ENCODE data around the gene NFKBIE.

DNA sequence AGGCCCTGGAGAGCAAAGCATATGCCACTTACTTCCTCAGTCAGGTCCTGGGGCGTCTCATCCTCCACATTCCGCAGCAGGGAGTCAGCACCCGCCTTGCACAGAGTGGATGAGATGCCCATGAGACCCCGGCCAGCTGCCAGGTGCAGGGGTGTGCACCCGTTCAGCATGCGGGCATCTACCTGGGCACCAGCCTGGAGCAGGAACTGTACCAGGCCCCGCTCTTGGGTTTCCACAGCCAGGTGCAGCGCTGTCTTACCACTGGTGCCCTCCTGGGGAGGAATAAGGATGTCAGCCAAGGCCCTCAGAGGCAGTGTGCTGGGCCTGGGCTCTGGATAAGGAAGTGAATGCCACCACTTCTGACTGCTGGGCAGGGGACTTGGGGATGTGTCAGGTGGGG lies 5.3 kb downstream of the NFKBIE start:
- TF ChIP-seq, protein P1, sequence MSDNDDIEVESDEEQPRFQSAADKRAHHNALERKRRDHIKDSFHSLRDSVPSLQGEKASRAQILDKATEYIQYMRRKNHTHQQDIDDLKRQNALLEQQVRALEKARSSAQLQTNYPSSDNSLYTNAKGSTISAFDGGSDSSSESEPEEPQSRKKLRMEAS (IDR thresholded peaks at IDR 0.05), result no peak
- no peak for TF ChIP-seq NFIC (IDR thresholded peaks at IDR 0.05)
- no peak for TF ChIP-seq EP300 (IDR thresholded peaks at IDR 0.05; ENCODE audit: borderline replicate concordance)
- TF ChIP-seq, protein P2, sequence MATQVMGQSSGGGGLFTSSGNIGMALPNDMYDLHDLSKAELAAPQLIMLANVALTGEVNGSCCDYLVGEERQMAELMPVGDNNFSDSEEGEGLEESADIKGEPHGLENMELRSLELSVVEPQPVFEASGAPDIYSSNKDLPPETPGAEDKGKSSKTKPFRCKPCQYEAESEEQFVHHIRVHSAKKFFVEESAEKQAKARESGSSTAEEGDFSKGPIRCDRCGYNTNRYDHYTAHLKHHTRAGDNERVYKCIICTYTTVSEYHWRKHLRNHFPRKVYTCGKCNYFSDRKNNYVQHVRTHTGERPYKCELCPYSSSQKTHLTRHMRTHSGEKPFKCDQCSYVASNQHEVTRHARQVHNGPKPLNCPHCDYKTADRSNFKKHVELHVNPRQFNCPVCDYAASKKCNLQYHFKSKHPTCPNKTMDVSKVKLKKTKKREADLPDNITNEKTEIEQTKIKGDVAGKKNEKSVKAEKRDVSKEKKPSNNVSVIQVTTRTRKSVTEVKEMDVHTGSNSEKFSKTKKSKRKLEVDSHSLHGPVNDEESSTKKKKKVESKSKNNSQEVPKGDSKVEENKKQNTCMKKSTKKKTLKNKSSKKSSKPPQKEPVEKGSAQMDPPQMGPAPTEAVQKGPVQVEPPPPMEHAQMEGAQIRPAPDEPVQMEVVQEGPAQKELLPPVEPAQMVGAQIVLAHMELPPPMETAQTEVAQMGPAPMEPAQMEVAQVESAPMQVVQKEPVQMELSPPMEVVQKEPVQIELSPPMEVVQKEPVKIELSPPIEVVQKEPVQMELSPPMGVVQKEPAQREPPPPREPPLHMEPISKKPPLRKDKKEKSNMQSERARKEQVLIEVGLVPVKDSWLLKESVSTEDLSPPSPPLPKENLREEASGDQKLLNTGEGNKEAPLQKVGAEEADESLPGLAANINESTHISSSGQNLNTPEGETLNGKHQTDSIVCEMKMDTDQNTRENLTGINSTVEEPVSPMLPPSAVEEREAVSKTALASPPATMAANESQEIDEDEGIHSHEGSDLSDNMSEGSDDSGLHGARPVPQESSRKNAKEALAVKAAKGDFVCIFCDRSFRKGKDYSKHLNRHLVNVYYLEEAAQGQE (IDR thresholded peaks at IDR 0.05; ENCODE audit: low read depth), result no peak
- no peak for TF ChIP-seq TAF1 (IDR thresholded peaks at IDR 0.05; ENCODE audit: low read depth)
- TF ChIP-seq EGR1 (IDR thresholded peaks at IDR 0.05), result no peak
- no peak for TF ChIP-seq TEAD4 (IDR thresholded peaks at IDR 0.05)
- TF ChIP-seq TCF12 (IDR thresholded peaks at IDR 0.05; ENCODE audit: low read depth), result no peak
- TF ChIP-seq YY1 (IDR thresholded peaks at IDR 0.05; ENCODE audit: low read depth), result no peak

Data from Ishikawa (cell line).